Hematopoietic multipotent progenitor cell treated with erythropoietin and hydrocortisone succinate and interleukin-3 and kit ligand, for 8 days (in vitro differentiated cells): ENCODE results near the gene RAD51B.
"Not testable (repeated sequence)": the region's sequence is repeated elsewhere in the genome, so short reads cannot be mapped to it uniquely, and the experiment has no call there.

Source experiments
- DNase-seq: peaks from one replicate; pipeline ENCODE4 v3.0.0-alpha.2; 2015

Gene RAD51B

DNA sequence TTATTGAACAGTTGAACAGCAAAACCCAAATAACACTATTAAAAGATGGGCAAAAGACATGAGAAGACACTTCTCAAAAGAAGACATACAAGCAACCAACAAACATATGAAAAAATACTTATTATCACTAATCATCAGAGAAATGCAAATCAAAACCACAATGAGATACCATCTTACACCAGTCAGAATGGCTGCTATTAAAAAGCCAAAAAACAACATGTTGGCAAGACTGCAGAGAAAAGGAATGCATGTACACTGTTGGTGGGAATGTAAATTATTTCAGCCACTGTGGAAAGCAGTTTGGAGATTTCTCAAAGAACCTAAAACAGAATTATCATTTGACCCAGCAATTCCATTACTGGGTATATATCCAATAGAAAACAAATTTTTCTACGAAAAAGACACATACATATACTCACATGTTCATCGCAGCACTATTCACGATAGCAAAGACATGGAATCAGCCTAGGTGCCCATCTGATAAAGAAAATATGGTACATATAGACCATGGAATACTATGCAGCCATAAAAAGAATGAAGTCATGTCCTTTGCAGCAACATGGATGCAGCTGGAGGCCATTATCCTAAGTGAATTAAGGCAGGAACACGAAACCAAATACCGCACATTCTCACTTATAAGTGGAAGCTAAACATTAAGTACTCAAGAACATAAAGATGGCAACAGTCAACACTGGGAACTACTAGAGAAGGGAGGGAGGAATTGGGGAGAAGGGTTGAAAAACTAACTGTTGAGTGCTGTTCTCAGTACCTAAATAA is 367.1 kb downstream of the RAD51B start:
- not testable (repeated sequence) for DNase-seq

DNA sequence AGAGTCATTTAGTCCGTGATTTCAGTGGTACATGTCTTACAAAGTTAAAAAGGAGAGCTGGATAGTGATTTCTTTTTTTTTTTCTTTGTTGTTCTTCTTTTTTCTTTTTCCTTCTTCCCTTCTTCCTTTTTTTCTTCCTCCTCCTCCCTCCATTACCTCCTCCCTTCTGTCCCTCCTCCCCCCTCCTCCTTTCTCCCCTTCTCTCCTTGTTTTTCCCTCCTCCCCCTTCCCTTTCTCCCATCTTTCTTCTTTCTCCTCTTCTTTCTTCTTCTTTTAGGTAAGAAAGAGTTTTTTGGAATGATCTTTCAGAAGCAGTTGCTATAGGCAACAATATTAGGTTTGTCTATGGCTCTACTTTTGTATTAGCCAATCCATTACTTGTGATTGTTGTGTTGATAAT is 368.6 kb downstream of the RAD51B start:
- DNase-seq, result no peak

- DNase-seq, result no peak
These were observed 370.5 kb downstream of the RAD51B start for GRCh38 chr14:68190032-68190431.

DNA sequence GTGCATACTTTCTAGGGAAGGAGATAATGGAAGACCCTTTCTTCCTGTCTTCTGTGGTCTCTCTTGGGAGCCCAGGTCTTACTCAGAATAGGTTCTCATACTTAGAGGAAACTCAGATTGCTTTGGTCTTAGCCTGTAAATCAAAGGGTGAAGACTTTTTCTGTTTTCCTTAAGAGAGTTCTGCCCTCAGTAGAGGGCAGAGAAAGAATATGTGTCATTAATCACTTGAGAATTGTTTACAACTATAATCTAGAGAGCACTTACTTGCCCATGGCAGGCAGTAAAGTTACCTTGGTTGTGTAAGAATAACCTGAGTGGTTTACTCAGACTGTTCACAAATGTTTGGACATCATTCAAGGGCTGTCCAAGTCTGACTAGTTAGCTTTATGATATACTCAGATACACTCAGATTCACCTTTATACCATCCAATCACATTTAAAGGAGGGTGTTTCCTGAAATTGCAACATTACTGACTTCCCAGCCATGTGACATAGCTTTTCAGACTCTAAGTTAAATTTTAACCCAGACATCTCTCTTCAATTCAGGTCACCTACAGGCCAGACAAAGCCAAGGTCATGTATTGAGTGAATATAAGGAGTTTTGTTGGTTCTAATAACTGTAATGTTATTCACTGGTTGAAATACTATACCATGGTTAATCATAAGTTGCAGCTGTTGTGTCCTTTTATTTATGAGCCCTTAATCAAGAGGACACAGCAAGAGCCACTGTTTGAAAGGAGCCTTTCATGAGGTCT is 372.2 kb downstream of the RAD51B start:
- DNase-seq, result no peak

DNA sequence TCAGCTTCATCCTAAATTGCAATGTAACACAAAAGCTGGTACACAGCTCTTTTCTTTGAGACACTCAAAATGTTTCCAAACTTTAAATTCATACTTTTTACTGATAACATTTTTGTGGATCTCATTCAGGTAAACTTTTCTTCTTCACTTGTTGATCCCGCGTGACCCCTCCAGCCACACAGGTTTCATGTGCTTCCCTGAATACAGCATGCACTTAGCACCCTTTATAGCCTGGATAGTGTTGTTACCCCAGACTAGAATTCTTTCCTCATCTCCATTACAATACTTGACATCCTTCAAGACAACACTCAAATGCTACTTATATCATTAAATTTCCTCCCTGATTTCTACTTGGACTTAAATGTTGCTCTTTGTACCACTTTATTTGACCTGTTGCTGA is 373.4 kb downstream of the RAD51B start:
- DNase-seq, result no peak

GRCh38 chr14:68193970-68194681 is 374.5 kb downstream of the RAD51B start:
- DNase-seq, result no peak

- no peak for DNase-seq
These were observed 375.5 kb downstream of the RAD51B start for GRCh38 chr14:68195126-68195525.

- DNase-seq, result no peak
These were observed 379.3 kb downstream of the RAD51B start for GRCh38 chr14:68198713-68199495.

- DNase-seq, result no peak
These were observed 380.1 kb downstream of the RAD51B start for GRCh38 chr14:68199554-68200151.

- DNase-seq, result no peak
These were observed 384.3 kb downstream of the RAD51B start for GRCh38 chr14:68203871-68204270.

DNA sequence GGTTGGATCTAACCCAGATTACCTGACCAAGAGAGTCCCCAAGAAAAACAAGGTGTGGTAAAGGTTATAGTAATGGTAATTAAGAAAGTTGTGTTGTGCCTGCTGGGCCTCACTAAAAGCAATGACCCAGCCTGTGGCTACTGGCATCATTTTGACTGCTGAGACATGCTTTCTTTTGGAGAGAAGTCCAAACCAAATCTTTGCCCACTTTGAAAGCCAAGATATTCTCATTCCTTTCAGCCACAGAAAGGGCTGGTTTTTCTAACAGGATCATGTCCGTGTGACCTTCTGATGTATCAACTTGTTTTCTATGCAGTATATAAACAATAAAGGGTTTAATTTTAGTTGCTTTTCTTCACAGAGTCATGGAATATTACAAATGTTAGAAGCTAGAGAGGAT is 388.6 kb downstream of the RAD51B start:
- DNase-seq, result no peak

GRCh38 chr14:68208626-68209317 is 389.2 kb downstream of the RAD51B start:
- no peak for DNase-seq

GRCh38 chr14:68210729-68211299 is 391.2 kb downstream of the RAD51B start:
- peak; percentile 67 for DNase-seq

GRCh38 chr14:68211421-68211820 is 391.8 kb downstream of the RAD51B start:
- DNase-seq, result no peak

- no peak for DNase-seq
These were observed 392.3 kb downstream of the RAD51B start for GRCh38 chr14:68211886-68212285.

DNA sequence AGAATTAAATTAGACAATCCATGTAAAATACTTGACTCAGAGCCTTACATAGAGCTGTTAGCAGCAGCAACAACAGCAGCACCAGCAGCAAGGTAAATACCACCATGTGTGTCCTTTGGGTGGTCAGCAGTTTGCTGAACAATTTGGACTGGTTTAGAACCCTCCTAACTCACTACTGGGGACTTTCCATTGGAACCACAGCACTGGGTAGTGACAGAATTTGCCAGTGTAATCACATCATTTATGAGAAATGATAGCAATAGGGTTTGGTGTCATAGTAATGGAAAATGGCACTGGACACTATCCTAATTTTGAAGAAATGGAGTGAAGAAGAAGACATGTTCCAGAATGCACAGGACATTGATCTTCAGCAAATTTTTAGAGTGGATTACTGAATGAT is 392.8 kb downstream of the RAD51B start:
- DNase-seq, result no peak

GRCh38 chr14:68214431-68214830 is 394.9 kb downstream of the RAD51B start:
- no peak for DNase-seq

GRCh38 chr14:68215629-68216028 is 396.1 kb downstream of the RAD51B start:
- no peak for DNase-seq

GRCh38 chr14:68216079-68216478 is 396.5 kb downstream of the RAD51B start:
- no peak for DNase-seq

DNA sequence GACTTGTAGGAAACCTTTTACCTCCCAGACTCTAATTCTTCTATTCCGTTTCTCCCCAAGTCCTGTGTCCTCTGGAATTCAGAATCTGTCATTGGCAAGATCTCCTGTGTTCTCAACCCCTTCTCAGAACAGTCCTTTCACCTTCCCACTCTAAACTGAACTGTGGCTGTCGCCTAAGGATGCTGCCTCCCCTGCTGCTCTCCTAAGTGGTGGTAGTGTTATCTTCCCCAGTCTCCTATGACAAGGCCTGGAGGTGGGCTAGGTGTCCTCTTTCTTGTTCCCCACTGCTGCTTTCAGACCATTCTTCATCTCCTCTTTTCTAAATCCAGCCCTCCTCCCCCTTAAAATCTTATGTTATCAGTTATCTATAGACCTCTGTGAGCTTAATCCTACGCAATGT is 397.4 kb downstream of the RAD51B start:
- no peak for DNase-seq

DNA sequence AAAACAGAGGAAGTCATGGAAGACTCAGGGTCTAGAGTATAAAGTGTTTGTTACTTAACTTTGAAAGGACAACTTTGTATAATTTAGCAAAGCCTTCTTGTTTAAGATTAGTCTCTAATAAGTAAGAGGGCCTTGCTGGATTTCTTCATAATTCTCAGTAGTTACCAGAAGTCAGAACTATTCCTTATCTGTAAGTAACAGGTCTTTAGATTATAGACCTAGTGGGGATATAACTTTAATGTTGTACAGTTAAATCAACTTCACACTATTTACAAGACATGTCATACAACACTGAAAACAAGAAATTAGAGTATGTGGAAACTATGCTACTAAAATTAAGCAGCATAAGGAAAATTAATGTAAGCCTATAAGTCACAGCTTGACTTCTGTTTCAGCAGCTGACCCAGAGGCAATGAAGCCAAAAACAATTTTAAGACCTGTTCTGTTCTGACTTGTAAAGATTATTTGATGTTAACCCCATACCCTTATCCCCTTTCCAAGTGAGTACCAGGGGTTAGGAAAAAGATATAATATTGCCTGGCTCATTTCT is 398.3 kb downstream of the RAD51B start:
- DNase-seq, result peak; percentile 65
